Inflammatory macrophage (primary cell): ENCODE measurements around the gene SH3GL3.

Experiments
- DNase-seq, 2 donors: peaks; one replicate each; pipeline ENCODE4 v3.0.0-alpha.2; 2020 to 2022

SH3GL3 gene

GRCh38 chr15:83631534-83631933 lies 184.4 kb downstream of the SH3GL3 start:
- no peak for DNase-seq

- DNase-seq: no peak
Observed at GRCh38 chr15:83643201-83643600, 196.1 kb downstream of the SH3GL3 start.

- no peak for DNase-seq
Observed at GRCh38 chr15:83644439-83644838, 197.3 kb downstream of the SH3GL3 start.

- DNase-seq: no peak
Observed at GRCh38 chr15:83650831-83651230, 203.7 kb downstream of the SH3GL3 start.

GRCh38 chr15:83651541-83651940 lies 204.4 kb downstream of the SH3GL3 start:
- no peak for DNase-seq

- no peak for DNase-seq
Observed at GRCh38 chr15:83652626-83653204, 205.6 kb downstream of the SH3GL3 start.

GRCh38 chr15:83653288-83653638 lies 206.1 kb downstream of the SH3GL3 start:
- DNase-seq: no peak

GRCh38 chr15:83653639-83654378 lies 206.7 kb downstream of the SH3GL3 start, which contains the start of gene ADAMTSL3:
Gene ADAMTSL3 (plus strand): TSS chr15:83654123. CDS start chr15:83655762, 1,639 bp downstream.
- no peak for DNase-seq

- DNase-seq: no peak
Observed at GRCh38 chr15:83654379-83655236, 207.5 kb downstream of the SH3GL3 start.

GRCh38 chr15:83655237-83655616 lies 208.1 kb downstream of the SH3GL3 start:
- no peak for DNase-seq

GRCh38 chr15:83656192-83656591 lies 209.1 kb downstream of the SH3GL3 start:
- no peak for DNase-seq

GRCh38 chr15:83656943-83657528 lies 209.9 kb downstream of the SH3GL3 start:
- no peak for DNase-seq

- DNase-seq: no peak
Observed at GRCh38 chr15:83657549-83657948, 210.4 kb downstream of the SH3GL3 start.

- no peak for DNase-seq
Observed at GRCh38 chr15:83658430-83659416, 211.6 kb downstream of the SH3GL3 start.

GRCh38 chr15:83659417-83659812 lies 212.3 kb downstream of the SH3GL3 start:
- DNase-seq: no peak

GRCh38 chr15:83665480-83665879 lies 218.3 kb downstream of the SH3GL3 start:
- DNase-seq: no peak
